Smooth muscle cell (in vitro differentiated cells): ENCODE data around the gene FBXO21. TPM values are rescaled to one million over a fixed set of nuclear protein-coding genes. Genes with fewer than 3 reads are reported as not detected.
A peak's percentile ranks its signal among the peaks of the same experiment; 100 is the strongest.

Experiments used
- DNase-seq: peaks from one replicate; lab custom pipeline; 2025; ENCODE audit not compliant: unreplicated experiment; lab: John Stamatoyannopoulos, UW
- H2AFZ ChIP-seq: fragments of 200-600 bp; sonication (generic); 2 replicates; pipeline ENCODE4 v1.6.0; 2016; ENCODE audit warnings: antibody characterized with exemption, low read depth, mild to moderate bottlenecking
- H3F3A ChIP-seq: fragments of 200-600 bp; sonication (generic); 2 replicates; pipeline ENCODE4 v1.6.0; 2017; ENCODE audit warnings: antibody characterized with exemption, low read depth
- H3K27ac ChIP-seq: fragments of 200-600 bp; sonication (generic); 2 replicates; pipeline ENCODE4 v1.5.1; 2016; ENCODE audit warnings: low read depth, mild to moderate bottlenecking
- H3K27me3 ChIP-seq: fragments of 200-600 bp; sonication (generic); 2 replicates; pipeline ENCODE4 v1.6.1; 2016; ENCODE audit warnings: low read depth, mild to moderate bottlenecking
- H3K36me3 ChIP-seq: fragments of 200-600 bp; sonication (generic); 2 replicates; pipeline ENCODE4 v1.5.1; 2016; ENCODE audit warnings: low read depth
- H3K4me1 ChIP-seq: fragments of 200-600 bp; sonication (generic); 2 replicates; pipeline ENCODE4 v1.5.1; 2016; ENCODE audit warnings: low read depth
- H3K4me2 ChIP-seq: fragments of 200-600 bp; sonication (generic); 2 replicates; pipeline ENCODE4 v1.6.0; 2016; ENCODE audit warnings: mild to moderate bottlenecking
- H3K4me3 ChIP-seq: fragments of 200-600 bp; sonication (generic); 2 replicates; pipeline ENCODE4 v1.5.1; 2016; ENCODE audit warnings: mild to moderate bottlenecking
- H3K79me2 ChIP-seq: fragments of 200-600 bp; sonication (generic); 2 replicates; pipeline ENCODE4 v1.6.0; 2016; ENCODE audit warnings: low read depth, mild to moderate bottlenecking
- H3K9ac ChIP-seq: fragments of 200-600 bp; sonication (generic); 2 replicates; pipeline ENCODE4 v1.6.0; 2016; ENCODE audit warnings: low read depth
- H3K9me3 ChIP-seq: fragments of 200-600 bp; sonication (generic); replicated peaks from 2 replicates; pipeline ENCODE4 v1.5.1; 2016; ENCODE audit warnings: low read depth
- H4K20me1 ChIP-seq: fragments of 200-600 bp; sonication (generic); 2 replicates; pipeline ENCODE4 v1.6.0; 2016; ENCODE audit warnings: low read depth
- WGBS: methylation state at CpG from one replicate; pipeline ENCODE4 v1.1.7; 2016; ENCODE audit warnings: low lambda C conversion rate; 5-methylcytosine and 5-hydroxymethylcytosine counted together
- polyA plus RNA-seq: library from polyadenylated mRNA; unstranded; fragments of >200 nt; fragmentation: Nextera tagmentation; extraction: Ambion mirVana; gene quantifications from 2 replicates; pipeline ENCODE4 v1.2.1, GENCODE V29; 2016
- total RNA-seq: library from RNA; depleted of rRNA; stranded (reverse); fragments of >200 nt; gene quantifications from 2 replicates; pipeline ENCODE4 v1.2.3, GENCODE V29; 2014
- TF ChIP-seq, protein P1 (sequence below): fragments of 200-600 bp; sonication (generic); IDR thresholded peaks from 2 replicates; pipeline ENCODE4 v1.5.1; 2017; ENCODE audit warnings: borderline replicate concordance, mild to moderate bottlenecking, antibody characterized with exemption; ENCODE audit not compliant: insufficient read depth, poor library complexity, severe bottlenecking

FBXO21 gene
- total and polyA plus RNA-seq, 2 experiments from 2014 or later: 46.9 to 75.2 TPM

DNA sequence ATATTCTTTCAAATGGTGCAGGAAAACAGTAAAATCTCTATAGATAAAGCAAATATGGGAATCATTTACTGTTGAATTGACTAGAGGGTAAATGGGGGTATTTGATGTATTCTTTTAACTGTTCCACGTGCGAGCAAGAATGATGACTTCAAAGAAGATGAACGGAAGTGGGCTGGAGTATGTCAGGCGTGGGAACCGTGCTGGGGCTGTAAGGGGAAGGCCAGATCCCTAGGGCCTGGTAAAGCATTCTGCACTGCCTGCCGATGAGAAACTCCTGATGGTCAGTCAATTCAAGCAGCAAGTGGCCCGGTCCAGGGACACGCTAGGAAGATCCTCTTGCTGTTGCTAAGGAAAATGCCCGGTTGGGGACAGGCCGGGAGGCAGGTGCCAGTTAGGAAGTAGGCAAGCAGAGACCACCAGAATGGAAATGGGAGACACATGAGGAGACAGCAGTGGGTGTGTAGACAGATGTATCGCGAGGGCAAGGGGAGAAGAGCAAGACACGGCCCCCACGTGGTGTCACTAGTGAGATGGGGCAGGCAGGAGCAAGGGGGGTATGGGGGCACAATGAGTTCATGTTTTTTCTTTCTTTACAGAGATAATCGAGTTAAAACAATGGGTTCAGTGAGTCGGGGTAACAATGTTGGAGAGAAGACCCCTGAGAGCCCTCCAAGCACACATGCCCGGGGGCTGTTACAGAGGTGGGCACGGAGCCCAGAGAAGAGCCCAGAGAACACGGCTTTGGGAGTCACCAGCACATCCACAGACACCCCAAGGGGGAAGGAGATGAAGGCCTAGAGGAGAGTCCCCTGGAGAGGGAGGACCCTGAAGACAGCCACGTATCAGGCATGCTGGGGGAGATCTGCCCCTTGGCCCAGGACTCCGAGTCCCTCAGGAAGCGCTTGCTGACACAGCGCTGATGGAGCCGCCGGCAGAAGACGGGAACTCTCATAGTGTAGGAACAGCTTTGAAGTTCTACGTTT lies 37.2 kb downstream of the FBXO21 start:
- TF ChIP-seq, protein P1, sequence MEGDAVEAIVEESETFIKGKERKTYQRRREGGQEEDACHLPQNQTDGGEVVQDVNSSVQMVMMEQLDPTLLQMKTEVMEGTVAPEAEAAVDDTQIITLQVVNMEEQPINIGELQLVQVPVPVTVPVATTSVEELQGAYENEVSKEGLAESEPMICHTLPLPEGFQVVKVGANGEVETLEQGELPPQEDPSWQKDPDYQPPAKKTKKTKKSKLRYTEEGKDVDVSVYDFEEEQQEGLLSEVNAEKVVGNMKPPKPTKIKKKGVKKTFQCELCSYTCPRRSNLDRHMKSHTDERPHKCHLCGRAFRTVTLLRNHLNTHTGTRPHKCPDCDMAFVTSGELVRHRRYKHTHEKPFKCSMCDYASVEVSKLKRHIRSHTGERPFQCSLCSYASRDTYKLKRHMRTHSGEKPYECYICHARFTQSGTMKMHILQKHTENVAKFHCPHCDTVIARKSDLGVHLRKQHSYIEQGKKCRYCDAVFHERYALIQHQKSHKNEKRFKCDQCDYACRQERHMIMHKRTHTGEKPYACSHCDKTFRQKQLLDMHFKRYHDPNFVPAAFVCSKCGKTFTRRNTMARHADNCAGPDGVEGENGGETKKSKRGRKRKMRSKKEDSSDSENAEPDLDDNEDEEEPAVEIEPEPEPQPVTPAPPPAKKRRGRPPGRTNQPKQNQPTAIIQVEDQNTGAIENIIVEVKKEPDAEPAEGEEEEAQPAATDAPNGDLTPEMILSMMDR: no peak
- Histone ChIP-seq H3K9ac (no peak overlapping the region), H3K4me2 (no peak overlapping the region), H3K27ac (no peak overlapping the region), H3K36me3 (peaks cover 17% of the 10 kb centered on the region), H3K4me1 (no peaks in the 10 kb centered on the region), H3K79me2 (no peaks in the 10 kb centered on the region), H3K9me3 (no peaks in the 10 kb centered on the region), H2AFZ (no peak overlapping the region), H3K4me3 (no peak overlapping the region), H3K27me3 (no peaks in the 10 kb centered on the region), H3F3A (no peaks in the 10 kb centered on the region), H4K20me1 (no peaks in the 10 kb centered on the region)
- 91% methylated on average over 27 of the region's 27 CpGs for WGBS
- DNase-seq: no peak

DNA sequence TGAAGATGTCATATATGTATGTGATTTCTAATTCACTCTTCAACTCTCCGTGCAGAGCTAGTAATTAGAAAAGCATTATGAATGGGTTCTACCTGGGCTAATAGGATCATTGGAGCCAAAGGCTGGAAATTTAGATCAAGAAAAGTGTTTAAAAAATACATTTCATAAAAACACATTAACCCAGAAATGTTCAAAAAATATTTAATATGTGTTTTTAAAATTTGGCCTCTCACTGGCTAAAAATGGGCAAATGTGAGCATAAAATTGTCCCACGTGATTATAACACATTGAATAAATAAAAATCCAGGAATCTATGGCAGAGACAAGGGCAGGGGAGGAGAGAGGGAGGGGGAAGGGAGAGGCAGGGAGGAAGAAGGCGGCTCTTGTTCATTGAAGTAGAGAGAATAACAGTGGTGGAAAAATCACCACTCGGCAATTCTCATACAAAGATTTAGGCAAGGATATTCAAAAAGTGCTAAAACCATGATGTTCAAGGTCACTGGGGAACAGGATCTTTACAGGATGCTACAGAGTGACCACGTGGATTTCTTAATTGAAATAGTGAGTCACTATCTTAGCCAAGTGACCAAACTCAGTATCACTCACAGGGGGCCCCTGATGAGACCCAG lies 38.8 kb downstream of the FBXO21 start:
- peaks cover 7% of the 10 kb centered on the region for H3K36me3 ChIP-seq
- no peaks in the 10 kb centered on the region for H3K4me1 ChIP-seq
- TF ChIP-seq, protein P1: no peak
- 63% methylated on average over 5 of the region's 5 CpGs for WGBS
- H3K4me2 ChIP-seq: no peak overlapping the region
- H3K27me3 ChIP-seq: no peaks in the 10 kb centered on the region
- H3K27ac ChIP-seq: no peak overlapping the region
- H3K4me3 ChIP-seq: no peak overlapping the region
- no peak overlapping the region for H2AFZ ChIP-seq
- H3K9me3 ChIP-seq: no peaks in the 10 kb centered on the region
- H3K79me2 ChIP-seq: no peaks in the 10 kb centered on the region
- H4K20me1 ChIP-seq: peaks cover 4% of the 10 kb centered on the region
- no peaks in the 10 kb centered on the region for H3F3A ChIP-seq
- no peak overlapping the region for H3K9ac ChIP-seq
- DNase-seq: no peak

GRCh38 chr12:117149431-117149830 lies 40.8 kb downstream of the FBXO21 start:
- Histone ChIP-seq H3K4me1 (no peaks in the 10 kb centered on the region), H3K4me3 (no peak overlapping the region), H3K79me2 (no peaks in the 10 kb centered on the region), H3K36me3 (no peaks in the 10 kb centered on the region), H3K9ac (no peak overlapping the region), H4K20me1 (peaks cover 4% of the 10 kb centered on the region), H3F3A (no peaks in the 10 kb centered on the region), H3K27ac (peak overlapping the region; percentile 66), H3K27me3 (no peaks in the 10 kb centered on the region), H2AFZ (no peak overlapping the region), H3K4me2 (no peak overlapping the region), H3K9me3 (no peaks in the 10 kb centered on the region)
- DNase-seq: no peak
- 91% methylated on average over 7 of the region's 7 CpGs for WGBS
- TF ChIP-seq, protein P1: no peak
